GM08714 (cell line): ENCODE results near the gene ADCK1.
"Not testable (repeated sequence)": the region's sequence is repeated elsewhere in the genome, so short reads cannot be mapped to it uniquely, and the experiment has no call there.

Source experiments
- H3K4me3 ChIP-seq: fragments of 200-500 bp; sonication (Bioruptor generic); 2 replicates; pipeline ENCODE4 v1.5.1; 2014; ENCODE audit warnings: mild to moderate bottlenecking, low read length, inconsistent platforms
- ZNF274 ChIP-seq: IDR thresholded peaks from 2 replicates; pipeline ENCODE4 v1.6.1; 2012; ENCODE audit warnings: mild to moderate bottlenecking, low read depth, low read length

Gene ADCK1

GRCh38 chr14:77799863-77800730 lies at the start of gene ADCK1:
Gene ADCK1 (plus strand): TSS chr14:77800109. CDS start chr14:77818979, 18,870 bp downstream.
- peak within 1 kb of the TSS; percentile 60 for H3K4me3 ChIP-seq
- no peak for TF ChIP-seq ZNF274

GRCh38 chr14:77752266-77752665 lies 47.6 kb upstream of the ADCK1 start:
- no peak for TF ChIP-seq ZNF274

GRCh38 chr14:77752799-77753516 lies 47.0 kb upstream of the ADCK1 start:
- no peak for TF ChIP-seq ZNF274
- H3K4me3 ChIP-seq = no peak overlapping the region

More at GRCh38 chr14:77752266-77752665, 47.6 kb upstream of the ADCK1 start:
- H3K4me3 ChIP-seq = no peak overlapping the region

GRCh38 chr14:77760381-77761204 lies 39.3 kb upstream of the ADCK1 start, which contains the start of gene SNW1:
Gene SNW1 (minus strand): TSS chr14:77761156. CDS start chr14:77761127, 29 bp downstream.
- TF ChIP-seq ZNF274 = no peak
- H3K4me3 ChIP-seq = peak within 1 kb of the TSS; percentile 87

- peak overlapping the region; percentile 87 for H3K4me3 ChIP-seq
- TF ChIP-seq ZNF274 = no peak
Measured at GRCh38 chr14:77761205-77761931, 38.5 kb upstream of the ADCK1 start.

- no peak for TF ChIP-seq ZNF274
- H3K4me3 ChIP-seq = no peak overlapping the region
Measured at GRCh38 chr14:77763316-77763715, 36.6 kb upstream of the ADCK1 start.

- H3K4me3 ChIP-seq = no peak overlapping the region
- TF ChIP-seq ZNF274 = no peak
Measured at GRCh38 chr14:77763978-77764377, 35.9 kb upstream of the ADCK1 start.

- H3K4me3 ChIP-seq = not testable (repeated sequence)
Measured at GRCh38 chr14:77768442-77769069, 31.4 kb upstream of the ADCK1 start.

GRCh38 chr14:77773966-77774365 lies 25.9 kb upstream of the ADCK1 start:
- not testable (repeated sequence) for H3K4me3 ChIP-seq

- H3K4me3 ChIP-seq = no peak overlapping the region
- no peak for TF ChIP-seq ZNF274
Measured at GRCh38 chr14:77782202-77782601, 17.7 kb upstream of the ADCK1 start.

- H3K4me3 ChIP-seq = no peak overlapping the region
- no peak for TF ChIP-seq ZNF274
Measured at GRCh38 chr14:77786148-77786547, 13.8 kb upstream of the ADCK1 start.

GRCh38 chr14:77790566-77791224 lies 9.2 kb upstream of the ADCK1 start:
- H3K4me3 ChIP-seq = no peak overlapping the region
- no peak for TF ChIP-seq ZNF274

- TF ChIP-seq ZNF274 = no peak
- no peak overlapping the region for H3K4me3 ChIP-seq
Measured at GRCh38 chr14:77791225-77791600, 8.7 kb upstream of the ADCK1 start.

GRCh38 chr14:77793255-77793654 lies 6.7 kb upstream of the ADCK1 start:
- H3K4me3 ChIP-seq = not testable (repeated sequence)
